Epidermal melanocyte (primary cell): ENCODE data around the gene FKBP15.
"Not testable (repeated sequence)": the region's sequence is repeated elsewhere in the genome, so short reads cannot be mapped to it uniquely, and the experiment has no call there.

Source experiments
- DNase-seq: peaks from one replicate; pipeline ENCODE4 v3.0.0; 2011; ENCODE audit warnings: low spot score; ENCODE audit not compliant: insufficient read length

FKBP15 gene

GRCh38 chr9:113150670-113151611, 70.1 kb downstream of the FKBP15 start, which contains the start of gene SLC31A2:
SLC31A2 (plus strand) TSS chr9:113151007; CDS start chr9:113151075, 68 bp downstream.
- peak; percentile 77 for DNase-seq

GRCh38 chr9:113149561-113149960, 71.5 kb downstream of the FKBP15 start:
- not testable (repeated sequence) for DNase-seq

DNA sequence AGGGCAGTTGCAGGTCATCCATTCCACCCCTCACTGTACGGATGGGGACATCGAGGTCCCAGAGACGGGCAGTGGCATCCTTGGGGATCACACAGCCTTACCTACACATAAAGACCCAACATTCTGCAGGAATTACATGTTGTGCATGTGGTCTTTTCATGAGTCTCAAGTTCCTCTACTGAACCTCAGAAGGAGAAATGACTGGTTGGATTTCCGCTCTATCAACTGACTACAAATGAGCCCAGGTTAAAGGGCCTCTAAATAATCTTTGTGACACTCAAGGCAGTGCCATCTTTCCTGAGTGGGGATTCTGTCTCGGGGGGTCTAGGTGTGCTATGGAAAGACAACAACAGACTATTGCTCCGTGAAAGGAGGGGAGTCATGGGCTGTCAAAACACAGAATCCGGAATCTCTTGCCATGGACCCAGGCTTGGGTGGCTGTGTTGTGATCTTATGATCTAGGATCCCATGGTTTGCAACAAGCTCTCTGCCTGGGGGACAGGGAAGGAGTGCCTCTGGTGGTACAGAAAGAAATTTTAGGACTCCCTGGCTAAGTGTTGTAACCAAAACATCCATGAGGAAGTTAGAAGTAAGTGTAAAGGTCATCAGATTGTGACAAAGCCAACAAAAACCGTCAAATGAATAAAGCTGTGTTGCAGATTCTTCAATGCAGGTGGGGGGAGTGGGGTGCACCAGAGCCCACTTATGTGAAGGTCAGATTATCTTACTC, 72.1 kb downstream of the FKBP15 start:
- DNase-seq = no peak

DNA sequence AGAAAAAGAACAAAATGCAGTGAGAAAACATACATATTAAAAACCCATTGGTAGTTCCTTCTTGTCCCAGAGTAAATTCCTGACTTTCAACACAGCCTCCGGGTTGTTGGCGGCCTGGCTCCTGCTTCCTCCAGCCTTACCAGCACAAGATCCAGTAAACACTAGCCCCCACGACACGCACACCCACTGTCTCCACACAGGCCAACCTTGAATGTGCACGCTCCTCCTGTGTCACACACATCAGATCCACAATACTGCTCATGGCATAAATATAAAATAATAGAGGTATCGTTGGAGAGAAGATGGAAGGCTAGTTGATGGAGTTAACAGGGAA, 72.7 kb downstream of the FKBP15 start:
- DNase-seq = no peak

- no peak for DNase-seq
These were observed 77.4 kb downstream of the FKBP15 start for GRCh38 chr9:113143432-113144227.

- DNase-seq = not testable (repeated sequence)
These were observed 80.2 kb downstream of the FKBP15 start for GRCh38 chr9:113140896-113141295.

DNA sequence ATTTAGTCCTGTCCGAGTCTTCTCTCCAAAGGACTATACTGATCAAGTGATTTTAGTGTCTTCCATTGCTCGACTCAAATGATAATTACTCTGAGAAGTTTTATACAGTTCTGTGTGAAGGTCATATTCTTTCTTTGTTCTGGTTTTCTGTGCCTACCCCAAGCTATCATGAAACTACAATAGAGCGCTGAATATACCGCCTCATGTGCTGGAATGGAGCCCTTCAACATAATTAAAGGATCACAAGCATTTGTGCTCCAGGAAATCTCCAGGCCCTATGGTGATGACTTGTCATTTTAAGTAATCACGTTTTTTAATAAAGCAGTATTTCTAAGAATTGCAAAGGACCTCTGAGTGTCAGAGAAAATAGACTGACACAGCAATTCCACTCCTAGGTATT, 81.1 kb downstream of the FKBP15 start:
- no peak for DNase-seq

DNA sequence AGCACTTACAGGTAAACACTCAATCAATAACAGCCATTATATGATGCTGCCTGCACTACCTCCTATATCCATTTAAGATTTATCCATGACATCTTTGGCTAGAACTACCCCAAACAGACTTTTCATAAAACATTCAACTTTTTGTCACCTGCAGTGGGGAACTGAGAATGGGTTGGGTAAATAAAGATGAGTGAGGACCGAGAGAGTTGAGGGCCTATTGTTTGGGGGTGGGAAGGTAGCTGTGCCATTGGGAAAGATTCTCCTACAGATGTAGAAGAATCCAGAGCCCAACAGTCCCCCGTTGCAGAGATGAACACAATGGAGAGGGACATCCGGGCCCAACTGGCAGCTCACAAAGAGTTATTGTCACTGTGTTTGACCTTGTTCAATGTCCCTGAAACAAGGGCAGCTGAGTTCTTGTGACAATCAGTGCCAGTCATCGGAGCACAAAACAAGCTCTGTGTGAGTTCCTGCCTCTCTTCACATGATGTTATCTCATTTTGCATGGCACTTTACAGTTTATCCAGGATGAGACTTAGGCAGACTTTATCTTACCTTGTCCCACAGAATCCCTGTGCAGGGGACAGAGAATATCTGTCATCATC, 81.8 kb downstream of the FKBP15 start:
- DNase-seq = no peak

- DNase-seq = no peak
These were observed 82.3 kb downstream of the FKBP15 start for GRCh38 chr9:113138760-113139159.

- DNase-seq = no peak
These were observed 83.6 kb downstream of the FKBP15 start for GRCh38 chr9:113137196-113138168.

DNA sequence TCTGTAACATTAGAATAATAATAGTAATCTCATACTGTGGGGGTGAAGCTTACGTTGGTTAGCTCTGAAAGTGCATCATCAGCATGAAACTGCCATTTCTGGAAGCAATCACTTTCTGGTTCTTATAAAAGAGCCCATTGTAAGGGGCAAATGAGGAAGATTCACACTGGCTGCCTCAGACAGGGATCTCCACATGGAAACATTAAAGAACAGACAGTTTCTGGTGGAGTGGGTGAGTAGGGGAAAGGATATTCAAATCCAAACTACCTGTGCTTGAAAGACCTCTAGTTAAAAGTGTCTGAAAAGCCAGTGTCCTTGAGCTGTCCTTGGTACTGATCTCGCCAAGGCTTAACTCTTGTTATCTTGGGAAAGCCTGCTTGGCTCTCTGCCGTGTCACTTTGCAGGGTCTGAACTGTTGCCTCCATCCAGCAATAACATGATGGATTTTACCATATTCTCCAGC, 89.4 kb downstream of the FKBP15 start:
- DNase-seq = peak; percentile 45

DNA sequence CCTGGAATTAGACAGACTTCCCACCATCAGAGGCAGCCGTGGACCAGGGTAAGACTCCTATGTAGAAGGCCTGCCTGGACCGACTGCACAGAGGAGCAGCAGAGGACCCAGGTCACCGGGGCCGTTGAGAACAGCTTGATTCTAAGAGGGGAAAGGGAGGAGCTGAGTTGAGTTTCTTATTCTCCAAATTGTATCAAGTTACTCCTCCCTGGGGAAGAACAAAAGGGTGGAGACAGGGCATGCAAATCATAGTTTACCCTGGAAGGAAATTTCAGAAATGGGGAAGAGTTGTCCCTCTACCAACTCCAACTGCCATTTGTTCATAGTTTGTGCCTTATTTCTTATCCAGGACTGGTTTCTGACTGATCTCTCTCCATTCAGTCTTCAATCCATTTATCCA, 91.2 kb downstream of the FKBP15 start:
- DNase-seq = no peak

GRCh38 chr9:113129466-113129865, 91.6 kb downstream of the FKBP15 start:
- no peak for DNase-seq

- no peak for DNase-seq
These were observed 95.6 kb downstream of the FKBP15 start for GRCh38 chr9:113125386-113126035.

DNA sequence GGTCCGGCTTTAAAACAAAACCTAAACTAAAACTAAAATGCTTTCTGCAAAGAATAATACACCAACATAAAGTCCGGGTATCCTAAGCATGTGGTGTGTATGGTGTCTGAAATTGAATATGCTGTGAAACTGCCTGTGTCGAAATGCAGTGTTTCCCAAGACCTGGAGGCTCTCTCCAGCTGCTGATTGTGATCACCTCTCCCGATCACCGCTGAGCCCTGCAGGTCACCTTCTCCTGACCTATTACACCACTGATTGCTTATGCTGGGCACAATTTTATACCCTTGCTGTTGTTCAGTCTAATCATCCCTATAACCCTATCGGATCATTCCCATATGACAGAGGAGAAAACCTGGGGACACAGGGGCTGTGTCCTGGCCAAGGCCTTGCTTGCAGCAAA, 102.2 kb downstream of the FKBP15 start:
- DNase-seq = not testable (repeated sequence)
